Trophoblast cell (in vitro differentiated cells and primary cell): ENCODE measurements around the gene UBA6.

Source experiments
- DNase-seq, 2 donors: peaks; one replicate each; pipeline ENCODE4 v3.0.0-alpha.2; 2016
- H2AFZ ChIP-seq: 2 replicates; pipeline ENCODE4 v1.6.1; 2013; ENCODE audit warnings: low read length, moderate library complexity, mild to moderate bottlenecking; ENCODE audit not compliant: insufficient read depth, poor library complexity
- H2AK5ac ChIP-seq: 2 replicates; pipeline ENCODE4 v1.6.1; 2013; ENCODE audit warnings: mild to moderate bottlenecking, low read length
- H2BK120ac ChIP-seq: 2 replicates; pipeline ENCODE4 v1.6.1; 2013; ENCODE audit warnings: low read length, mild to moderate bottlenecking, moderate library complexity; ENCODE audit not compliant: insufficient read depth, poor library complexity
- H2BK12ac ChIP-seq: 2 replicates; pipeline ENCODE4 v1.6.1; 2013; ENCODE audit warnings: mild to moderate bottlenecking, low read length, moderate library complexity
- H2BK5ac ChIP-seq: 2 replicates; pipeline ENCODE4 v1.6.1; 2013; ENCODE audit warnings: low read length, low read depth, moderate library complexity, mild to moderate bottlenecking; ENCODE audit not compliant: poor library complexity
- H3K14ac ChIP-seq: 2 replicates; pipeline ENCODE4 v1.6.1; 2013; ENCODE audit warnings: mild to moderate bottlenecking, low read length
- H3K18ac ChIP-seq: 2 replicates; pipeline ENCODE4 v1.6.1; 2013; ENCODE audit warnings: mild to moderate bottlenecking, low read length
- H3K23ac ChIP-seq: 2 replicates; pipeline ENCODE4 v1.6.1; 2013; ENCODE audit warnings: low read length
- H3K27ac ChIP-seq: 2 replicates; pipeline ENCODE4 v1.5.1; 2013; ENCODE audit warnings: low read depth, mild to moderate bottlenecking, inconsistent platforms, low read length, moderate library complexity
- H3K27me3 ChIP-seq: 2 replicates; pipeline ENCODE4 v1.6.1; 2013; ENCODE audit warnings: inconsistent platforms, mild to moderate bottlenecking, low read length, moderate library complexity; ENCODE audit not compliant: insufficient read depth
- H3K36me3 ChIP-seq, 2 experiments: 1 replicate in 1 of 2; 2 replicates in 1 of 2; pipeline ENCODE4 v1.6.1; 2013; ENCODE audit warnings: low read length in 2 of 2, mild to moderate bottlenecking in 2 of 2, moderate library complexity in 1 of 2; ENCODE audit not compliant: insufficient read depth in 2 of 2, control insufficient read depth in 1 of 2
- H3K4ac ChIP-seq: 2 replicates; pipeline ENCODE4 v1.6.1; 2013; ENCODE audit warnings: low read depth, mild to moderate bottlenecking, low read length, moderate library complexity
- H3K4me1 ChIP-seq, 2 experiments: 1 replicate in 1 of 2; 2 replicates in 1 of 2; pipeline ENCODE4 v1.6.1; 2013; ENCODE audit warnings: low read length in 2 of 2, mild to moderate bottlenecking in 2 of 2, moderate library complexity in 1 of 2; ENCODE audit not compliant: insufficient read depth in 2 of 2, control insufficient read depth in 1 of 2
- H3K4me2 ChIP-seq: 2 replicates; pipeline ENCODE4 v1.6.1; 2013; ENCODE audit warnings: inconsistent platforms, mild to moderate bottlenecking, low read length, moderate library complexity
- H3K4me3 ChIP-seq: 2 replicates; pipeline ENCODE4 v1.5.1; 2013; ENCODE audit warnings: mild to moderate bottlenecking, low read depth, low read length, inconsistent platforms
- H3K79me1 ChIP-seq: one replicate; pipeline ENCODE4 v1.6.1; 2013; ENCODE audit warnings: low read length
- H3K79me2 ChIP-seq: 2 replicates; pipeline ENCODE4 v1.6.1; 2013; ENCODE audit warnings: low read length, mild to moderate bottlenecking; ENCODE audit not compliant: control insufficient read depth, insufficient read depth, poor library complexity
- H3K9ac ChIP-seq: 2 replicates; pipeline ENCODE4 v1.6.1; 2013; ENCODE audit warnings: mild to moderate bottlenecking, low read length
- H3K9me3 ChIP-seq: 2 replicates; pipeline ENCODE4 v1.6.1; 2013; ENCODE audit warnings: low read depth, mild to moderate bottlenecking, control low read depth, inconsistent platforms, low read length; ENCODE audit not compliant: insufficient read depth
- H4K12ac ChIP-seq: 2 replicates; pipeline ENCODE4 v1.6.1; 2013; ENCODE audit warnings: low read depth, mild to moderate bottlenecking, low read length, moderate library complexity
- H4K8ac ChIP-seq: 2 replicates; pipeline ENCODE4 v1.6.1; 2013; ENCODE audit warnings: low read depth, mild to moderate bottlenecking, low read length, moderate library complexity
- H4K91ac ChIP-seq: one replicate; pipeline ENCODE4 v1.6.1; 2013; ENCODE audit warnings: low read depth, mild to moderate bottlenecking, low read length, moderate library complexity
- WGBS: extraction: QIAGEN DNeasy Blood & Tissue Kit; methylation state at CpG from one replicate; pipeline ENCODE4 v1.1.7; 2013; ENCODE audit warnings: missing lambda C conversion rate; ENCODE audit not compliant: insufficient read length, insufficient coverage; ENCODE audit errors: extremely low coverage; 5-methylcytosine and 5-hydroxymethylcytosine counted together

Gene UBA6

GRCh38 chr4:67635331-67635730 is 65.6 kb downstream of the UBA6 start:
- Histone ChIP-seq H3K4ac (no peak overlapping the region), H4K91ac (no peak overlapping the region), H3K18ac (no peak overlapping the region), H3K23ac (no peak overlapping the region), H3K4me1 (no peaks in the 10 kb centered on the region), H3K79me2 (no peaks in the 10 kb centered on the region), H3K14ac (no peak overlapping the region), H3K4me2 (no peak overlapping the region), H3K27ac (no peak overlapping the region), H2AK5ac (no peak overlapping the region), H3K27me3 (no peaks in the 10 kb centered on the region), H3K4me3 (no peak overlapping the region), H3K9ac (no peak overlapping the region), H3K36me3 (peaks cover 12 to 13% of the 10 kb centered on the region in 2 experiments), H4K12ac (no peak overlapping the region), H2BK12ac (no peak overlapping the region), H2BK5ac (no peak overlapping the region), H3K79me1 (no peaks in the 10 kb centered on the region), H3K9me3 (peaks cover 4% of the 10 kb centered on the region), H4K8ac (no peak overlapping the region), H2AFZ (no peak overlapping the region), H2BK120ac (no peak overlapping the region)
- no peak for DNase-seq
- WGBS, result no CpG with 5 or more reads among the region's 2 CpGs

GRCh38 chr4:67634741-67635140 is 66.2 kb downstream of the UBA6 start:
- H2AFZ ChIP-seq, result no peak overlapping the region
- peaks cover 4% of the 10 kb centered on the region for H3K9me3 ChIP-seq
- no peaks in the 10 kb centered on the region for H3K27me3 ChIP-seq
- H2AK5ac ChIP-seq, result no peak overlapping the region
- H3K4me3 ChIP-seq, result no peak overlapping the region
- H2BK5ac ChIP-seq, result no peak overlapping the region
- no peak overlapping the region for H3K4me2 ChIP-seq
- H3K23ac ChIP-seq, result no peak overlapping the region
- no peak overlapping the region for H3K18ac ChIP-seq
- no peak overlapping the region for H2BK12ac ChIP-seq
- H3K4ac ChIP-seq, result no peak overlapping the region
- no peak for DNase-seq
- H3K36me3 ChIP-seq, result peaks cover 12% of the 10 kb centered on the region in 2 experiments
- no peaks in the 10 kb centered on the region for H3K79me2 ChIP-seq
- H3K27ac ChIP-seq, result no peak overlapping the region
- no peak overlapping the region for H4K91ac ChIP-seq
- no peak overlapping the region for H4K12ac ChIP-seq
- no peak overlapping the region for H3K14ac ChIP-seq
- H4K8ac ChIP-seq, result no peak overlapping the region
- H3K4me1 ChIP-seq, result no peaks in the 10 kb centered on the region
- H3K79me1 ChIP-seq, result no peaks in the 10 kb centered on the region
- WGBS, result no CpG with 5 or more reads among the region's 2 CpGs
- H3K9ac ChIP-seq, result no peak overlapping the region
- no peak overlapping the region for H2BK120ac ChIP-seq

GRCh38 chr4:67632492-67632891 is 68.5 kb downstream of the UBA6 start:
- no peak overlapping the region for H2BK5ac ChIP-seq
- H2BK12ac ChIP-seq, result no peak overlapping the region
- H3K4me3 ChIP-seq, result no peak overlapping the region
- peaks cover 5 to 8% of the 10 kb centered on the region in 2 experiments for H3K36me3 ChIP-seq
- WGBS, result no CpG with 5 or more reads among the region's 3 CpGs
- H3K14ac ChIP-seq, result no peak overlapping the region
- H3K23ac ChIP-seq, result no peak overlapping the region
- no peak overlapping the region for H4K12ac ChIP-seq
- H4K8ac ChIP-seq, result no peak overlapping the region
- DNase-seq, result no peak
- H3K4me2 ChIP-seq, result no peak overlapping the region
- H2AK5ac ChIP-seq, result no peak overlapping the region
- H3K27ac ChIP-seq, result no peak overlapping the region
- H3K79me1 ChIP-seq, result no peaks in the 10 kb centered on the region
- no peak overlapping the region for H2BK120ac ChIP-seq
- no peaks in the 10 kb centered on the region for H3K27me3 ChIP-seq
- H2AFZ ChIP-seq, result no peak overlapping the region
- H4K91ac ChIP-seq, result no peak overlapping the region
- no peaks in the 10 kb centered on the region for H3K4me1 ChIP-seq
- H3K79me2 ChIP-seq, result no peaks in the 10 kb centered on the region
- H3K9ac ChIP-seq, result no peak overlapping the region
- H3K4ac ChIP-seq, result no peak overlapping the region
- no peaks in the 10 kb centered on the region for H3K9me3 ChIP-seq
- no peak overlapping the region for H3K18ac ChIP-seq

- Histone ChIP-seq H3K9ac (no peak overlapping the region), H3K36me3 (peaks cover 0 to 8% of the 10 kb centered on the region in 2 experiments), H3K79me1 (no peaks in the 10 kb centered on the region), H4K91ac (no peak overlapping the region), H2BK5ac (no peak overlapping the region), H2BK12ac (no peak overlapping the region), H3K4ac (no peak overlapping the region), H3K79me2 (no peaks in the 10 kb centered on the region), H3K4me3 (no peak overlapping the region), H4K8ac (no peak overlapping the region), H3K14ac (no peak overlapping the region), H3K27ac (no peak overlapping the region), H3K18ac (no peak overlapping the region), H4K12ac (no peak overlapping the region), H3K23ac (no peak overlapping the region), H2BK120ac (no peak overlapping the region), H3K9me3 (no peaks in the 10 kb centered on the region), H2AK5ac (no peak overlapping the region), H3K4me1 (no peaks in the 10 kb centered on the region), H3K4me2 (no peak overlapping the region), H2AFZ (no peak overlapping the region), H3K27me3 (no peaks in the 10 kb centered on the region)
- no peak for DNase-seq
- WGBS, result no CpG with 5 or more reads among the region's 3 CpGs
Measured at GRCh38 chr4:67624939-67625338, 76.0 kb downstream of the UBA6 start.
